GM23338 (cell line): ENCODE data around the gene EGFL6. TPM values are rescaled to one million over a fixed set of nuclear protein-coding genes. Genes with fewer than 3 reads are reported as not detected.

Experiments
- ATAC-seq: fragments of 200-7000 bp; cut with Tn5 transposase; 3 replicates; pipeline ENCODE4 v1.9.1; 2020
- DNase-seq: peaks from one replicate; pipeline ENCODE4 v3.0.0-alpha.2; 2015; ENCODE audit warnings: low spot score
- H2AFZ ChIP-seq: fragments of 200-600 bp; sonication (generic); 2 replicates; pipeline ENCODE4 v1.8.0; 2016; ENCODE audit warnings: antibody characterized with exemption, mild to moderate bottlenecking, moderate library complexity
- H3F3A ChIP-seq: fragments of 200-600 bp; sonication (generic); replicated peaks from 2 replicates; pipeline ENCODE4 v1.8.0; 2017; ENCODE audit warnings: antibody characterized with exemption, mixed run types, low read depth
- H3K27ac ChIP-seq: fragments of 200-600 bp; sonication (generic); 2 replicates; pipeline ENCODE4 v1.6.1; 2016; ENCODE audit warnings: low read depth
- H3K27me3 ChIP-seq: fragments of 200-600 bp; sonication (generic); 2 replicates; pipeline ENCODE4 v1.8.0; 2016; ENCODE audit warnings: mild to moderate bottlenecking, mixed run types, moderate library complexity; ENCODE audit not compliant: insufficient read depth
- H3K36me3 ChIP-seq: fragments of 200-600 bp; sonication (generic); 2 replicates; pipeline ENCODE4 v1.8.0; 2016; ENCODE audit warnings: mild to moderate bottlenecking; ENCODE audit not compliant: insufficient read depth
- H3K4me1 ChIP-seq: fragments of 200-600 bp; sonication (generic); 2 replicates; pipeline ENCODE4 v1.8.0; 2016; ENCODE audit warnings: mild to moderate bottlenecking, moderate library complexity; ENCODE audit not compliant: insufficient read depth
- H3K4me2 ChIP-seq: fragments of 200-600 bp; sonication (generic); 2 replicates; pipeline ENCODE4 v1.7.1; 2017; ENCODE audit warnings: mixed run types
- H3K4me3 ChIP-seq: fragments of 200-600 bp; sonication (generic); 2 replicates; pipeline ENCODE4 v1.6.1; 2016; ENCODE audit warnings: mixed run types
- H3K79me2 ChIP-seq: fragments of 200-600 bp; sonication (generic); replicated peaks from 2 replicates; pipeline ENCODE4 v1.8.0; 2017; ENCODE audit warnings: mild to moderate bottlenecking; ENCODE audit not compliant: insufficient read depth
- H3K9me2 ChIP-seq: fragments of 200-600 bp; sonication (generic); 2 replicates; pipeline ENCODE4 v1.8.0; 2017; ENCODE audit not compliant: insufficient read depth
- H4K20me1 ChIP-seq: fragments of 200-600 bp; sonication (generic); replicated peaks from 2 replicates; pipeline ENCODE4 v1.8.0; 2017; ENCODE audit warnings: mild to moderate bottlenecking; ENCODE audit not compliant: insufficient read depth
- H3K27ac Mint-ChIP-seq: 2 replicates; pipeline ENCODE4 v1.8.0; 2020; ENCODE audit warnings: inconsistent platforms, mild to moderate bottlenecking, moderate library complexity, mixed read lengths
- H3K27me3 Mint-ChIP-seq: 3 replicates; pipeline ENCODE4 v1.8.0; 2022; ENCODE audit warnings: low read depth, mild to moderate bottlenecking, moderate library complexity, mixed read lengths, inconsistent platforms; ENCODE audit not compliant: insufficient read depth, poor library complexity
- H3K36me3 Mint-ChIP-seq: 3 replicates; pipeline ENCODE4 v1.8.0; 2021; ENCODE audit warnings: low read depth, mild to moderate bottlenecking, inconsistent platforms, moderate library complexity, mixed read lengths
- H3K4me1 Mint-ChIP-seq: 3 replicates; pipeline ENCODE4 v1.8.0; 2020; ENCODE audit warnings: mild to moderate bottlenecking, inconsistent platforms, mixed read lengths
- H3K4me3 Mint-ChIP-seq: 3 replicates; pipeline ENCODE4 v1.8.0; 2021; ENCODE audit warnings: moderate library complexity, mild to moderate bottlenecking, inconsistent platforms, mixed read lengths
- H3K9me3 Mint-ChIP-seq: 3 replicates; pipeline ENCODE4 v1.8.0; 2020; ENCODE audit warnings: moderate library complexity, mild to moderate bottlenecking, inconsistent platforms, mixed read lengths
- CREB1 ChIP-seq: fragments of 250-450 bp; sonication (Bioruptor Pico); IDR thresholded peaks from 2 replicates; pipeline ENCODE4 v1.5.0; 2020; ENCODE audit warnings: low read depth, mild to moderate bottlenecking, moderate library complexity
- ETS1 ChIP-seq: IDR thresholded peaks from 2 replicates; pipeline ENCODE4 v1.6.1; 2016; ENCODE audit warnings: antibody characterized with exemption
- EZH2 ChIP-seq: fragments of 200-600 bp; sonication (generic); IDR thresholded peaks from one replicate; pipeline ENCODE4 v1.8.0; 2017; ENCODE audit warnings: antibody characterized with exemption, mild to moderate bottlenecking, low read depth; ENCODE audit not compliant: unreplicated experiment
- EZH2phosphoT487 ChIP-seq: fragments of 200-600 bp; sonication (generic); IDR thresholded peaks from one replicate; pipeline ENCODE4 v1.8.1; 2018; ENCODE audit warnings: antibody characterized with exemption; ENCODE audit not compliant: unreplicated experiment
- JUNB ChIP-seq: IDR thresholded peaks from one replicate; pipeline ENCODE4 v1.6.1; 2016; ENCODE audit warnings: antibody characterized with exemption; ENCODE audit not compliant: unreplicated experiment
- NANOG ChIP-seq: IDR thresholded peaks from 2 replicates; pipeline ENCODE4 v1.6.1; 2016; ENCODE audit warnings: antibody characterized with exemption, borderline replicate concordance
- POLR2AphosphoS5 ChIP-seq: IDR thresholded peaks from 2 replicates; pipeline ENCODE4 v1.6.1; 2016; ENCODE audit warnings: antibody characterized with exemption, low read depth
- REST ChIP-seq: IDR thresholded peaks from one replicate; pipeline ENCODE4 v1.6.1; 2018; ENCODE audit warnings: antibody characterized with exemption; ENCODE audit not compliant: unreplicated experiment
- STAT1 ChIP-seq: IDR thresholded peaks from one replicate; pipeline ENCODE4 v1.6.1; 2016; ENCODE audit warnings: antibody characterized with exemption; ENCODE audit not compliant: unreplicated experiment
- ZNF114 ChIP-seq: fragments of 250-450 bp; sonication (Bioruptor Pico); IDR thresholded peaks from 2 replicates; pipeline ENCODE4 v1.5.0; 2020; ENCODE audit warnings: mild to moderate bottlenecking, moderate library complexity
- ZNF462 ChIP-seq: fragments of 250-450 bp; sonication (Bioruptor Pico); IDR thresholded peaks from 2 replicates; pipeline ENCODE4 v1.5.0; 2020; ENCODE audit warnings: mild to moderate bottlenecking, moderate library complexity
- polyA plus RNA-seq: library from polyadenylated mRNA; unstranded; fragments of >200 nt; fragmentation: Nextera tagmentation; extraction: Ambion mirVana; gene quantifications from 2 replicates; pipeline ENCODE4 v1.2.1, GENCODE V29; 2016
- total RNA-seq: library from RNA; depleted of rRNA; stranded (reverse); fragments of >200 nt; shearing (Covaris generic); gene quantifications from 2 replicates; pipeline ENCODE4 v1.2.3, GENCODE V29; 2014

The EGFL6 gene
- total and polyA plus RNA-seq, 2 experiments from 2014 or later = 1.2 to 2.6 TPM

GRCh38 chrX:13520936-13521335 lies 48.5 kb upstream of the EGFL6 start:
- ATAC-seq (no peak), DNase-seq (no peak)
- H4K20me1 ChIP-seq = no peaks in the 10 kb centered on the region
- H3K9me2 ChIP-seq = no peaks in the 10 kb centered on the region
- H3F3A ChIP-seq = no peaks in the 10 kb centered on the region
- no peak overlapping the region for H2AFZ ChIP-seq
- no peak overlapping the region for H3K27ac ChIP-seq
- no peaks in the 10 kb centered on the region for H3K4me1 ChIP-seq
- TF ChIP-seq STAT1 = no peak
- no peak for TF ChIP-seq NANOG
- H3K36me3 ChIP-seq = no peaks in the 10 kb centered on the region
- Mint-ChIP-seq H3K36me3 (no peaks in the 10 kb centered on the region), H3K9me3 (no peaks in the 10 kb centered on the region), H3K27me3 (peaks cover 1% of the 10 kb centered on the region), H3K27ac (no peak overlapping the region), H3K4me3 (no peak overlapping the region), H3K4me1 (no peaks in the 10 kb centered on the region)
- H3K79me2 ChIP-seq = no peaks in the 10 kb centered on the region
- H3K4me2 ChIP-seq = no peak overlapping the region
- H3K4me3 ChIP-seq = no peak overlapping the region
- no peaks in the 10 kb centered on the region for H3K27me3 ChIP-seq

- H3K27me3 ChIP-seq = no peaks in the 10 kb centered on the region
- H3K4me1 Mint-ChIP-seq = no peaks in the 10 kb centered on the region
- H3F3A ChIP-seq = no peaks in the 10 kb centered on the region
- no peak for TF ChIP-seq POLR2AphosphoS5
- TF ChIP-seq EZH2 = no peak
- TF ChIP-seq ZNF462 (CRISPR knock-in tag) = no peak
- no peak for TF ChIP-seq ETS1
- no peak for TF ChIP-seq CREB1 (CRISPR knock-in tag)
- no peak for TF ChIP-seq JUNB
- no peak for TF ChIP-seq EZH2phosphoT487
- TF ChIP-seq STAT1 = no peak
- TF ChIP-seq REST = no peak
- no peak for TF ChIP-seq ZNF114 (CRISPR knock-in tag)
- H3K4me3 ChIP-seq = no peak overlapping the region
- H3K9me2 ChIP-seq = no peaks in the 10 kb centered on the region
- no peak for ATAC-seq
- no peak overlapping the region for H2AFZ ChIP-seq
- no peak for DNase-seq
- no peaks in the 10 kb centered on the region for H3K9me3 Mint-ChIP-seq
- H3K27ac Mint-ChIP-seq = no peak overlapping the region
- no peaks in the 10 kb centered on the region for H3K4me1 ChIP-seq
- peaks cover 1% of the 10 kb centered on the region for H3K27me3 Mint-ChIP-seq
- H3K4me3 Mint-ChIP-seq = no peak overlapping the region
- no peak overlapping the region for H3K27ac ChIP-seq
- no peaks in the 10 kb centered on the region for H3K36me3 Mint-ChIP-seq
- no peaks in the 10 kb centered on the region for H3K79me2 ChIP-seq
- no peak overlapping the region for H3K4me2 ChIP-seq
- H4K20me1 ChIP-seq = no peaks in the 10 kb centered on the region
- no peaks in the 10 kb centered on the region for H3K36me3 ChIP-seq
These were observed 46.6 kb upstream of the EGFL6 start for GRCh38 chrX:13522811-13523210.
